Osteoblast (primary cell): ENCODE results near the gene BDH1. TPM values are rescaled to one million over a fixed set of nuclear protein-coding genes. Genes with fewer than 3 reads are reported as not detected.

ENCODE experiments used
- DNase-seq: peaks from one replicate; pipeline ENCODE4 v3.0.0; 2011; ENCODE audit warnings: low spot score, mixed read lengths; ENCODE audit not compliant: insufficient read length; ENCODE audit errors: missing footprints
- H2AFZ ChIP-seq: 2 replicates; pipeline ENCODE4 v1.6.0; 2011; ENCODE audit warnings: mild to moderate bottlenecking, low read length
- H3K27ac ChIP-seq: 2 replicates; pipeline ENCODE4 v1.5.1; 2011; ENCODE audit warnings: mild to moderate bottlenecking, low read depth, low read length, moderate library complexity
- H3K27me3 ChIP-seq: 2 replicates; pipeline ENCODE4 v1.6.0; 2012; ENCODE audit warnings: mild to moderate bottlenecking, control low read depth, inconsistent platforms, low read length, moderate library complexity; ENCODE audit not compliant: insufficient read depth
- H3K36me3 ChIP-seq: 2 replicates; pipeline ENCODE4 v1.5.1; 2011; ENCODE audit warnings: mild to moderate bottlenecking, low read length, control low read depth, moderate library complexity; ENCODE audit not compliant: insufficient read depth
- H3K4me1 ChIP-seq: 2 replicates; pipeline ENCODE4 v1.5.1; 2011; ENCODE audit warnings: mild to moderate bottlenecking, low read length, control low read depth, moderate library complexity; ENCODE audit not compliant: insufficient read depth
- H3K4me2 ChIP-seq: 2 replicates; pipeline ENCODE4 v1.6.0; 2011; ENCODE audit warnings: mild to moderate bottlenecking, low read length; ENCODE audit not compliant: insufficient read depth
- H3K4me3 ChIP-seq: fragments of 200-600 bp; sonication (generic); 3 replicates; pipeline ENCODE4 v1.5.1; 2012; ENCODE audit warnings: mild to moderate bottlenecking, low read length, inconsistent platforms; ENCODE audit not compliant: insufficient read depth
- H3K79me2 ChIP-seq: 2 replicates; pipeline ENCODE4 v1.6.0; 2012; ENCODE audit warnings: mild to moderate bottlenecking, low read length, control low read depth, inconsistent platforms; ENCODE audit not compliant: insufficient read depth
- H3K9me3 ChIP-seq: 2 replicates; pipeline ENCODE4 v1.5.1; 2011; ENCODE audit warnings: low read depth, low read length, control low read depth
- H4K20me1 ChIP-seq: 2 replicates; pipeline ENCODE4 v1.6.0; 2012; ENCODE audit warnings: mild to moderate bottlenecking, low read length, control low read depth; ENCODE audit not compliant: insufficient read depth
- CTCF ChIP-seq: IDR thresholded peaks from 2 replicates; pipeline ENCODE4 v1.5.1; 2011; ENCODE audit warnings: mild to moderate bottlenecking, low read depth, low read length, moderate library complexity; ENCODE audit errors: extremely low read depth
- total RNA-seq: library from RNA; depleted of rRNA; stranded (reverse); fragments of >200 nt; gene quantifications from 2 replicates; pipeline ENCODE4 v1.2.3, GENCODE V29; 2012

The BDH1 gene
- total RNA-seq, 1 donor: 5.8 TPM

DNA sequence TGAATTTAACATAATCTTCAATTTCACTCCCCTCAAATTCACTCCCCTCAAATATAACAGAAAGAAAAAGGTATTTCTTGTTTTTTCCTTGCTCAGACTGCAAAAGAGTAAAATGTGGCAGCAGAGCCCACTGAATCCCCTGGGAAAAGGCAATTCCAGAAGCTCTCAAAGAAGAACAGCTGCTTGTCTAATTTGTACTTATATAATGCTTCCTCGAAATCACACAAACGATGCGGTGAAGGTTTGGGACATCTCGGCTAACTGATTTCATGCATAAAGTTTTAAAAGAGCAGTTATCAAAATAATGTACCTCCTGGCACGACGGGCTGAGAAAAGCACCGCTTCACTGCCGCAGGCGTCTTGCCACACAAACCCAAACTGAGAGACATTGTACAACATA is 10.7 kb downstream of the BDH1 start:
- Histone ChIP-seq H3K79me2 (no peaks in the 10 kb centered on the region), H3K4me2 (no peak overlapping the region), H4K20me1 (no peaks in the 10 kb centered on the region), H3K4me1 (no peaks in the 10 kb centered on the region), H3K4me3 (no peak overlapping the region), H3K27ac (no peak overlapping the region), H3K27me3 (no peaks in the 10 kb centered on the region), H3K9me3 (no peaks in the 10 kb centered on the region), H3K36me3 (no peaks in the 10 kb centered on the region), H2AFZ (no peak overlapping the region)
- no peak for DNase-seq
- TF ChIP-seq CTCF: no peak

- TF ChIP-seq CTCF: no peak
- no peaks in the 10 kb centered on the region for H3K4me1 ChIP-seq
- no peaks in the 10 kb centered on the region for H3K27me3 ChIP-seq
- H3K36me3 ChIP-seq: no peaks in the 10 kb centered on the region
- peak overlapping the region; percentile 22 for H2AFZ ChIP-seq
- DNase-seq: peak; percentile 71
- H3K4me2 ChIP-seq: no peak overlapping the region
- H3K27ac ChIP-seq: no peak overlapping the region
- H4K20me1 ChIP-seq: no peaks in the 10 kb centered on the region
- H3K9me3 ChIP-seq: no peaks in the 10 kb centered on the region
- no peak overlapping the region for H3K4me3 ChIP-seq
- no peaks in the 10 kb centered on the region for H3K79me2 ChIP-seq
Measured at GRCh38 chr3:197542741-197543454, 12.9 kb downstream of the BDH1 start.

DNA sequence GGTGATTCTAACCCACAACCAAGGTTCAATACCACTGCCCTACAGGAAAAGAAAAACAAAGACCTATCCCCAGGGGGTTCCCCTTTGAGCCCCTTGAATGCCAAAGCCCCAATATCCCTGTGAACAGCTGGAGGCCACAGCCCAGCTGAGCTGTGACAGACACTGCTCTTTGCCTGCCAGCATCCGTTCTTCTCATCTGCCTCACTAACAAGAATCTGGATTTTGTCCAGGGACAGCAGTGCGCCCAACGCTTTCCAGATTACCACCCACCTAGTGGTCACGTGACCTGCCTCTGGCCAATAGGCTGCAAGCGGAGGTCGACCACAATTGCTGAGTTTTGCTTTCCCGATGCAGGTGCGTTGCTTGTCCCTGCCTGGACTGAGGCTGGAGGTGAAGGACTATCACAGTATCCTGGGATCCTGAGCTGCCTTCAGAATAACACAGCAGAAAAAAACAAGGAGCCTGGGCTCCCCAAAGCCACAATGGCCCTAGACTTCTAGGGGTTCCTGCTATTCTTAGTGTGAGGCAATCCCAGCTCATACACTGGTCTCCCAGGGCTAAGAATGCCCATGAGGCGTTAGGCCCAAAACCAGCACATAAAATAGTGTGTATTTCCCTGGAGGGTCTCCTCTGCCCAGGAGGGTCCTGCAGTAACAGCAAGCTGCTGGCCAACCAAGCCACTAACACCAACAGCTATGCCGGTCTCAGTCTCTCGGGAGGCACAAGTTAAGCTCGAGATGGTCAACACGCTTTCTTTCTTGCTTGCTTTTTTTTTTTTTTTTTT is 13.8 kb downstream of the BDH1 start:
- no peak for TF ChIP-seq CTCF
- Histone ChIP-seq H3K79me2 (no peaks in the 10 kb centered on the region), H3K4me1 (no peaks in the 10 kb centered on the region), H3K27ac (no peak overlapping the region), H3K9me3 (no peaks in the 10 kb centered on the region), H2AFZ (no peak overlapping the region), H3K27me3 (no peaks in the 10 kb centered on the region), H3K36me3 (no peaks in the 10 kb centered on the region), H3K4me3 (no peak overlapping the region), H3K4me2 (peak overlapping the region; percentile 11), H4K20me1 (no peaks in the 10 kb centered on the region)
- DNase-seq: peak; percentile 73

DNA sequence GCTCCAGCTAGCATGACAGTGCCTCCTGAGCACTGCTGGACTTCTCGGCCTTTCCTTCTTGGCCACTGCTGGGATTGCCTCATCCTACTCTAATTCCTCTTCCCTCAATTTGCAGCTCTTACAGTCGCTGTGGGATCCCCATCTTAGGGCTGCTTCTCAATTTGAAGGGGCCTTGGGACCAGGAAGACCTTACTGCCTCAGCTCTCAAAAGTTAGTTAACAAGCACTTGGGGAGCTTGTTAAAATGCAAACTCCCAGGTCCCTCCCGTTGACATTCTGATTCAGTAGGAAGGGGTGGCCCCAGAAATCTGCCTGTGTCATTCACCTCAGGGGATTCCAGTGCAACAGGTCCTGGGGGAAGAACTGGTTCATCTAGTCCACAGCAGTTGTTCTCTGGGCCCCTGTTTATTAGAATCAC is 14.8 kb downstream of the BDH1 start:
- Histone ChIP-seq H2AFZ (no peak overlapping the region), H3K9me3 (no peaks in the 10 kb centered on the region), H3K4me2 (no peak overlapping the region), H3K27me3 (no peaks in the 10 kb centered on the region), H3K4me3 (no peak overlapping the region), H3K36me3 (no peaks in the 10 kb centered on the region), H4K20me1 (no peaks in the 10 kb centered on the region), H3K27ac (no peak overlapping the region), H3K79me2 (no peaks in the 10 kb centered on the region), H3K4me1 (no peaks in the 10 kb centered on the region)
- DNase-seq: peak; percentile 18
- TF ChIP-seq CTCF: no peak
